ENCODE data around the gene AEN. TPM values are rescaled to one million over a fixed set of nuclear protein-coding genes. Genes with fewer than 3 reads are reported as not detected.

The AEN gene
- total and polyA plus RNA-seq, 11 donors, result 3.8 to 21.8 (median 6.6) TPM

GRCh38 chr15:88654430-88655102, 33.4 kb downstream of the AEN start:
- Histone ChIP-seq H3K27ac (no peak overlapping the region), H3K4me1 (peaks cover 0 to 14% (median 5%) of the 10 kb centered on the region in 12 donors), H3K4me3 (no peak overlapping the region), H3K36me3 (peaks cover 0 to 3% (median 0%) of the 10 kb centered on the region in 9 donors), H3K9me3 (no peaks in the 10 kb centered on the region), H3K27me3 (no peaks in the 10 kb centered on the region)
- ATAC-seq (no peak), DNase-seq (no peak)
- no peak for TF ChIP-seq POLR2A (IDR thresholded peaks at IDR 0.05)
- TF ChIP-seq, protein P1, sequence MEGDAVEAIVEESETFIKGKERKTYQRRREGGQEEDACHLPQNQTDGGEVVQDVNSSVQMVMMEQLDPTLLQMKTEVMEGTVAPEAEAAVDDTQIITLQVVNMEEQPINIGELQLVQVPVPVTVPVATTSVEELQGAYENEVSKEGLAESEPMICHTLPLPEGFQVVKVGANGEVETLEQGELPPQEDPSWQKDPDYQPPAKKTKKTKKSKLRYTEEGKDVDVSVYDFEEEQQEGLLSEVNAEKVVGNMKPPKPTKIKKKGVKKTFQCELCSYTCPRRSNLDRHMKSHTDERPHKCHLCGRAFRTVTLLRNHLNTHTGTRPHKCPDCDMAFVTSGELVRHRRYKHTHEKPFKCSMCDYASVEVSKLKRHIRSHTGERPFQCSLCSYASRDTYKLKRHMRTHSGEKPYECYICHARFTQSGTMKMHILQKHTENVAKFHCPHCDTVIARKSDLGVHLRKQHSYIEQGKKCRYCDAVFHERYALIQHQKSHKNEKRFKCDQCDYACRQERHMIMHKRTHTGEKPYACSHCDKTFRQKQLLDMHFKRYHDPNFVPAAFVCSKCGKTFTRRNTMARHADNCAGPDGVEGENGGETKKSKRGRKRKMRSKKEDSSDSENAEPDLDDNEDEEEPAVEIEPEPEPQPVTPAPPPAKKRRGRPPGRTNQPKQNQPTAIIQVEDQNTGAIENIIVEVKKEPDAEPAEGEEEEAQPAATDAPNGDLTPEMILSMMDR (IDR thresholded peaks at IDR 0.05), result no peak
- WGBS, 4 donors, result 92 to 94% (median 92%) methylated on average over 18 of the region's 18 CpGs
- intact Hi-C loops (cut with DNase I), result loop anchor here in 6 of 10 donors (5.0 to 10.0 kb wide), 2 partner anchors 178 to 240 kb away; partner anchors contain the start of gene HAPLN3 (in 2 of the 6)

- intact Hi-C loops (cut with DNase I), result loop anchor here in 6 of 10 donors (5.0 to 10.0 kb wide), 2 partner anchors 177 to 240 kb away; partner anchors contain the start of gene HAPLN3 (in 2 of the 6)
Measured at GRCh38 chr15:88655103-88655553, 34.0 kb downstream of the AEN start.

GRCh38 chr15:88655800-88656488, 34.8 kb downstream of the AEN start:
- ATAC-seq, result no peak
- Histone ChIP-seq H3K4me3 (no peak overlapping the region), H3K9me3 (no peaks in the 10 kb centered on the region), H3K27me3 (no peaks in the 10 kb centered on the region), H3K27ac (no peak overlapping the region), H3K36me3 (peaks cover 0 to 3% (median 0%) of the 10 kb centered on the region in 9 donors), H3K4me1 (peaks cover 0 to 12% (median 2%) of the 10 kb centered on the region in 12 donors)
- no peak for TF ChIP-seq POLR2A (IDR thresholded peaks at IDR 0.05)
- TF ChIP-seq, protein P1 (IDR thresholded peaks at IDR 0.05), result no peak
- DNase-seq, result no peak
- intact Hi-C loops (cut with DNase I), result loop anchor here in 7 of 10 donors (2.0 to 10.0 kb wide), 3 partner anchors 176 to 239 kb away; partner anchors contain the start of gene HAPLN3 (in 2 of the 7)
- WGBS, 4 donors, result 86 to 90% (median 88%) methylated on average over 8 of the region's 8 CpGs

More at GRCh38 chr15:88655103-88655553, 34.0 kb downstream of the AEN start:
- TF ChIP-seq POLR2A (IDR thresholded peaks at IDR 0.05), result no peak
- TF ChIP-seq, protein P1 (IDR thresholded peaks at IDR 0.05), result no peak
- no peak overlapping the region for H3K4me3 ChIP-seq
- ATAC-seq, result no peak
- no peaks in the 10 kb centered on the region for H3K27me3 ChIP-seq
- H3K4me1 ChIP-seq, result peaks cover 0 to 12% (median 4%) of the 10 kb centered on the region in 12 donors
- peaks cover 0 to 3% (median 0%) of the 10 kb centered on the region in 9 donors for H3K36me3 ChIP-seq
- no peaks in the 10 kb centered on the region for H3K9me3 ChIP-seq
- 80 to 87% (median 85%) methylated on average over 12 to 14 of the region's 14 CpGs for WGBS, 4 donors
- no peak for DNase-seq
- H3K27ac ChIP-seq, result no peak overlapping the region

GRCh38 chr15:88656760-88657221, 35.7 kb downstream of the AEN start:
- Histone ChIP-seq H3K4me1 (peaks cover 0 to 12% (median 2%) of the 10 kb centered on the region in 12 donors), H3K36me3 (peaks cover 0 to 3% (median 0%) of the 10 kb centered on the region in 9 donors), H3K27me3 (no peaks in the 10 kb centered on the region), H3K9me3 (no peaks in the 10 kb centered on the region), H3K27ac (no peak overlapping the region), H3K4me3 (no peak overlapping the region)
- TF ChIP-seq, protein P1 (IDR thresholded peaks at IDR 0.05), result no peak
- no peak for TF ChIP-seq POLR2A (IDR thresholded peaks at IDR 0.05)
- 81 to 91% (median 82%) methylated on average over 6 to 10 of the region's 10 CpGs for WGBS, 4 donors
- intact Hi-C loops (cut with DNase I), result loop anchor here (1.0 to 10.0 kb wide), 5 partner anchors 176 to 238 kb away; partner anchors contain the start of gene HAPLN3 (in 2 of the 10)
- DNase-seq (no peak), ATAC-seq (no peak)

Measured in heart left ventricle (tissue), 16 donors.